NOMO-1 treated with dmso at 0.1 percent for 144 hours (cell line): ENCODE results near the gene ZNF662.
"Not testable (repeated sequence)": the region's sequence is repeated elsewhere in the genome, so short reads cannot be mapped to it uniquely, and the experiment has no call there.

Experiments used
- DNase-seq: peaks from one replicate; lab custom pipeline; 2025; ENCODE audit not compliant: unreplicated experiment; lab: John Stamatoyannopoulos, UW

Gene ZNF662

DNA sequence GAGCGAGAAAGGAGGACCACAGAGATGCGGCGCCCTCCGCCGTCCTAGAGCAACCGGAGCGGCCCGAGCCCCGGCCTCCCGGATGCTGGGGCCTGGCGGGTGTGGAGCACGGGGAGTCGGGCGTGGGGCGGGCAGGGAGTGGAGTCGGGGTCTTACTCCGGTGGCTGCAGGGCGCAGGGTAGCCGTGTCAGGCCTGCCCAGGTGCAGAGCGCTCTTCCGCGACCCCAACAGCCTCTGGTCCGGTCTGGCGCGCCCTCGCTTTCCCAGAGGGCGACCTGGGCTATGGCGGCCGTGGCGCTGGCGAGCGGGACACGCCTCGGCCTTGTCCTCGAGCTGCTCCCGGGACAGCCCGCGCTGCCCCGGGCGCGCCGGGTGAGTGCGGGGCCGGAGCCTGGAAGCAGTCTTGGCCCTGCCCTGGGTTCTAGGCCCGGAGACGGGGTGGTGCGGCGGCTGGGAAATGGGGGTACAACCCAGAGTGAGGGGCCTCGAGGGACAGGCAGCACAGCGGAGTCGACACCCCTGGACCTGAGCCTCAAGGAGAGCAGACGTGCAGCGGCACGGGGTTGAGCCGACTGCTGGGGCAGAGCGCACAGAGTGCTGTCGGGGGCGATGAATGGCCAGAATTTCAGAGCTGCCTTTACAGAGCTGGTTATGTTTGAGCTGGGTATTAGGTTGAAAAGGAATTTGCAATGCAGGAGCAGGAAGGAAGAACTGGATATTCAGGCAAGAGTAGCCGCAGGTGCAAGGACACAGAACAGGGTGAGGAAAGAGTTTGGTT, at the start of gene ZNF662:
Gene ZNF662, plus strand, starts transcription at position 73 of the 778 bp plus-strand sequence. CDS start 1,973 bp downstream, outside the sequence.
- no peak for DNase-seq

DNA sequence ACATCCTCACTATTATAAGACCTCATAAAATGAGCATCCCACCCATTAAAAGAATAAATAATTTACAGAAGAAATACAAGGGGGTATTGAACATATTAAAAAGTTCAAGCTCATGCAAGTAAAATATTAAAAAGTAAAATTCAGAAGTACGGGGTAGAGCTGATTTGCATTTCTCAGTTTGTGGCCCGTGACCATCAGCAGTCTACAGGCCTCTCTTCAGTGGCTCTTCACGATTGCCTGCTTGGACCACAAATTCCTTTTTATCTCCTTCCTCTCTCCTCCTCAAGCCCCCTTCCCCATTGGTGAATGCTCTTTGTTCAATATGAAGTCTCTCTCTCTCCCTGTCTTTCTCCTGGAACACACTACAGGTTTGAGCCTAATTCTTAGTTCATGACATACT, 49.4 kb upstream of the ZNF662 start:
- DNase-seq = no peak

DNA sequence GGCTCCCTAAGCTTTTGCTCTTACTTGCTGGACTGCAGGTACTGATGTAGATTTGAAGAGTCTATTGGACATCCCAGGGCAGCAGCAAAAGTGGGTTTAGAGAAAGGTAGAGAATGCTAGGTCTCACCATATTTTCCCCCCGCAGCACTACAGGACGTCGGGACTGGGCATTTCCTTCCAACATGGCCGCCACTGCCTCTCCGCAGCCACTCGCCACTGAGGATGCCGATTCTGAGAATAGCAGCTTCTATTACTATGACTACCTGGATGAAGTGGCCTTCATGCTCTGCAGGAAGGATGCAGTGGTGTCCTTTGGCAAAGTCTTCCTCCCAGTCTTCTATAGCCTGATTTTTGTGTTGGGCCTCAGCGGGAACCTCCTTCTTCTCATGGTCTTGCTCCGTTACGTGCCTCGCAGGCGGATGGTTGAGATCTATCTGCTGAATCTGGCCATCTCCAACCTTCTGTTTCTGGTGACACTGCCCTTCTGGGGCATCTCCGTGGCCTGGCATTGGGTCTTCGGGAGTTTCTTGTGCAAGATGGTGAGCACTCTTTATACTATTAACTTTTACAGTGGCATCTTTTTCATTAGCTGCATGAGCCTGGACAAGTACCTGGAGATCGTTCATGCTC, 41.5 kb upstream of the ZNF662 start:
- DNase-seq = no peak

DNA sequence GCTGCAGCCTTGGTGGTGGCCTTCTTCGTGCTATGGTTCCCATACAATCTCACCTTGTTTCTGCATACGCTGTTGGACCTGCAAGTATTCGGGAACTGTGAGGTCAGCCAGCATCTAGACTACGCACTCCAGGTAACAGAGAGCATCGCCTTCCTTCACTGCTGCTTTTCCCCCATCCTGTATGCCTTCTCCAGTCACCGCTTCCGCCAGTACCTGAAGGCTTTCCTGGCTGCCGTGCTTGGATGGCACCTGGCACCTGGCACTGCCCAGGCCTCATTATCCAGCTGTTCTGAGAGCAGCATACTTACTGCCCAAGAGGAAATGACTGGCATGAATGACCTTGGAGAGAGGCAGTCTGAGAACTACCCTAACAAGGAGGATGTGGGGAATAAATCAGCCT, 40.7 kb upstream of the ZNF662 start:
- DNase-seq = no peak

DNA sequence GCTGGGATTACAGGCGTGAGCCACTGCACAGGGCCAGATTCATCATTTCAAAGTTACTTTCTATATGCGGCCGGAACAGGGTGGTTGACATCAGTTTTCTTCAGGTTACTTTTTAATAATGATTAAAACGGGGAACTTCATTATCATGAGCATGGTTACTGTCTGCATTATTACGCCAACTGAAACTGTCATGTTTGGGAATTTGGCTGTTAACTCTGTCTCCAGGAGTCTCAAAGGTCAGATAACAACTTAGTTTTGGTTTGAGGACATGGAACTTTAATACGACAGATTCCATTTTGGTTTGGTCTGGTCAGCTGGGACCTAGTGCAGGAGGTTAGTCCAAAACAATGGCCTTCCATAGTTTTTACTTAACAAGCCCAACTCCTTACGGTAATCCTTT, 38.8 kb upstream of the ZNF662 start:
- no peak for DNase-seq

DNA sequence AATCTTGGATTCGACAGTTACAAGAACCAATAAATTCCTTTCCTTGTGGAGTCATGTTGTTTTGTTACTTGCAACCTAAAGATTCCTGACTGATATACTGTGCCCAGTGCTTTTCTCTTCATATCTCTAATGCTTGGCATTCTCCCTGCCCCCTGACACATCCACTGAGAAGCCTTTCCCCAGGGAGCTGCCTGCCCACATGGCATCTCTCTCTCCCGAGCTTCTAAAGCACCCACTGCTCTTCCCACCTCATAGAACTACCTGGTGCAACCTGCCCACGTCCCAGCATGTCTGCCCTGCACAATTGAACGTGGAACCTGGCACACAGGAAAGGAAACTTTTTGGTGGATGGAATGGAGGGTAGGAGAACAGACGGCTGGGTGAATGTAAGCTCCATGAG, 37.1 kb upstream of the ZNF662 start:
- DNase-seq = no peak

DNA sequence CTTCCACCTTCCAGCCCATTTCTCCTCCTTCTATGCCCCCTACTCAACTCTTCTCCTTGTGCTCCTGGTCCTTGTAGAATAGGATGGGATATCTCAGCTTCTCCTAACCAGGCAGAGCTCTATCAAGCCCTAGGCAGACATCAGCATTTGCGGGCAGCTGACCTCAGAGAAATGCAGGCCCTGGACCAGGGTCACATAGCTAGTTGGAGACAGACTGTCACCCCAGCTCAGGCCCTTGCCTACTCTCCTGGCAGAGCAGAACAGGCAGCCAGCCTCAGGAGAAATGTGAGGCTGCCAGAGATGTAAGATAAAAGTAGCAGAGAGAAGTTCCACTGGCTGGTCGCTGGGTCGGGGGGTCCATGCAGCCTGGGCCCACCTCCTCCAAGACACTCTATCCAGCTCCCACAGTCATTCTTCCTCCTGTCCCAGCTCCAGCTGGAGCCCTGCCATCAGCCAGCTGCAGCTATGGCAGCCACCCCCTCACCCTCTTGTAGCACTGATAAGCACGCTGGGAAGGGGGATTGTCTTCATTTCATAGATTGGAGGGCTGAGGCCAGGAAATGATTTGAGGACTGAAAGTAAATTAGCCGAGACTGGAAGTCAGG, 34.2 kb upstream of the ZNF662 start:
- DNase-seq = no peak

DNA sequence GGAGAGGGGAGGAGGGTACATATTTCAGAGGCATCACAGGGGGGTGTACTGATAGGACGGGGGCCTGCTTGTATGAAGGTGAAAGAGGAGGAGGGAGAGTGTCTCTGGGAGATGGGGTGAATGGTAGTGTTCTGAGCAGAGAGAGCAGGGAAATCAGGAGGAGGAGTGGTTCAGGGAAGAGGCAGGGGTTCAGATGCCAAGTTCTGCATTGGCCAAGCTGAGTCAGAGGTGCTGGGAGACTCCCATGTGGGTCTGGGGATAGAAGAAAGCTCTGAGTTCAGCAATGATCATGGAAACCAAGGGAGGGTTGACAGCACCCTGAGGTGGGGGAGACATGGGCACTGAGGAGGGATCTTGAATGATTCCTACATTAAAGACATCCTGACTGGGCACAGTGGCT, 33.2 kb upstream of the ZNF662 start:
- DNase-seq = no peak

DNA sequence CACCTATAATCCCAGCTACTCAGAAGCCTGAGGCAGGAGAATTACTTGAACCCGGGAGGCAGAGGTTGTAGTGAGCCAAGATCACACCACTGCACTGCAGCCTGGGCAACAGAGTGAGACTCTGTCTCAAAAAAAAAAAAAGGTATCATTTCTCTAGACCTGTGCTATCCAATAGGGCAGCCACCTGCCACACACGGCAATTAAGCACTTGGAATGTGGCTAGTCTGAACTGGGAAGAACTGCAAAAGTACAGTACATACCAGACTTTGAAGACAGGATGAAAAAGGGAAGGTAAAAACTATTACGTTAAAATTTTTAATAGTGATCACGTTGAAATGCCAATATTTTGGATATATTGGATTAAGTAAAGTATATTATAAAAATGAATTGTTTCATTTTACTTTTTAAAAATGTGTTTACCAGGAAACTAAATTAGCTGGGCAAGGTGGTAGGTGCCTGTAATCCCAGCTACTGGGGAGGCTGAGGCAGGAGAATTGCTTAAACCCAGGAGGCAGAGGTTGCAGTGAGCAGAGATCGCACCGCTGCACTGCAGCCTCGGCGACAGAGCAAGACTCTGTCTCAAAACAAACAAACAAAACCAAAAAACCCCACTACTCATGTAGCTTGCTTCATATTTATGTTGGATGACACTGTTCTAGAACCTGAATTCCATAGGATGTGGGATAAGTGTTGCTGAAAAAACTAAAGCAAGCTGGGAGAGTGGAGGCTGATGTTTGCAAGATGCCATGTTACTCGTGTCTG, 32.5 kb upstream of the ZNF662 start:
- no peak for DNase-seq

DNA sequence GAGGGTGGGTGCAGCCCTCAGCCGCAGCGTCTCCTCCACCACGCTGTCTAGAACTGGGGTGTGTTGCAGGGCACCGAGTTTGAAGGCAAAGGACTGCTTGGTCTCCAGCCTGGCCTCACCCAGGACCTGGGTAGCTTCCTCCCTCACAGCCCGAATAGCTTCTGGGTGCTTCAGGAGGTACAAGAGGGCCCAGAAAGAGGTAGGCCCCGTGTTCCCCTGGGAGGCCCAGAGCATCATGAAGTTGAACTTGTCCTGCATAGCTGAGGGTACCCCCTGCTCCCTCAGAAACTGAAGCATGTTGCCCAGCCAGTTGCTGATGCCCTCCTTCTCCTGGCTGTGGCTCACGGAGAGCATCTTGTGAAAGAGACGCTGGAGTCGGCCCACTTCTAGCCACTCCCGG, 31.2 kb upstream of the ZNF662 start:
- no peak for DNase-seq

DNA sequence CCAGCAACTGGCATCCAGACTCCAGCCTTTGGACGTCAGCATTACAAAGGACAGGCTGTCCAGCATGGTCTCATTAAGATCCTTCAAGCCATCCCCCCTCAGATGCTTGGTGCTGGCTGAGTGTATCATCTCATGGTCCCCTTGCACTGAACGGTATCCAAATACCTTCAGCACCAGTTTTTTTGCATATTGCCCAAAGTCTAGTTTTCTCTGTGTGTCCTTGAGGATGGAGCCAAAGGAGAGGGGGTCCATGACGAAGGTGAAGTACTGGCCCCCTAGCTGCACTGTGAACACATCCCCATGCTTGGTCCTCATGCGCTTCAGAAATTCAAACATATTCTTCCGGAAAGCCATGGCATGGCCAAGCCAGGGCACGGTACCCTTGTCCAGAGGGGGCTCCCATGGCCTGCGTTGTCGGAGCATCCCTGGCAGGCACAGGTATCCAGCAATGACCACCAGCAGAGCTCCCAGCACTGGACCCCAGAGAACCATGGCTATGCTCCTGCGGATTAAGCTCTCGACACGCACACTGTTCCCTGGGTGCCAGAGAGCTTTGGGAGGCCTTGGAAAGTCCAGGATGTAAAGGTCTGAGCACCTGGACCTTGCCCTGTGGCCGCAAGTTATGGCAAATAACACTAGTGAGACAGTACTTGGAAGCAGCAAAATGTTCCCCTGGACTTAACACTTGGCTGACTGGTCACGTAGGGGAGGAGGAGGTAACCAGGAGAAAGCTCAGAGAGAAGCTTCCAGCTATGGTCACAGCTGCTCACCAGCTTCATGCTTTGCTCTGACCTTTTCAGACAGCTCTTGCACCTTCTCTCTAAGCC, 30.4 kb upstream of the ZNF662 start, which contains the start of gene CYP8B1:
Gene CYP8B1, minus strand, starts transcription at position 555 of the 827 bp plus-strand sequence. Its CDS starts 63 bp downstream, at position 492.
- DNase-seq = no peak

DNA sequence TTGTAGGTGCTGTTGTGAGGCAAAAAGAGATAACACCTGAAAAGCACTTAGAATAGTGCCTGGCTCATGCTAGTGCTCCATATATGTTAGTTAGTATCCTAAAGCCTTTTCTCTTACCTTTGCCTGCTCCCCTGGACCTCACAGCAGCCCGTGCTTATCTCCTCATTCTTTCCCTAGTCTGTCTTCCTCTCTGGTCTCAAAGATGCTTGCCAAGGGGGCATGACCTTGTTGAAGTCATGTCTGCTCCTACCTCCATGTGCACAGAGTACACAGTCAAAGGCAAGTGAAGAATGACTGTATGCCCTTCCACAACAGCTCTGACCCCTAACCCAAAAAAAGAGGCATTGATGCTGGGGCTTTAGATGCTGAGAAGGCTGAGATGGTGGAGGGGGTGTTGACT, 29.5 kb upstream of the ZNF662 start:
- DNase-seq = no peak

DNA sequence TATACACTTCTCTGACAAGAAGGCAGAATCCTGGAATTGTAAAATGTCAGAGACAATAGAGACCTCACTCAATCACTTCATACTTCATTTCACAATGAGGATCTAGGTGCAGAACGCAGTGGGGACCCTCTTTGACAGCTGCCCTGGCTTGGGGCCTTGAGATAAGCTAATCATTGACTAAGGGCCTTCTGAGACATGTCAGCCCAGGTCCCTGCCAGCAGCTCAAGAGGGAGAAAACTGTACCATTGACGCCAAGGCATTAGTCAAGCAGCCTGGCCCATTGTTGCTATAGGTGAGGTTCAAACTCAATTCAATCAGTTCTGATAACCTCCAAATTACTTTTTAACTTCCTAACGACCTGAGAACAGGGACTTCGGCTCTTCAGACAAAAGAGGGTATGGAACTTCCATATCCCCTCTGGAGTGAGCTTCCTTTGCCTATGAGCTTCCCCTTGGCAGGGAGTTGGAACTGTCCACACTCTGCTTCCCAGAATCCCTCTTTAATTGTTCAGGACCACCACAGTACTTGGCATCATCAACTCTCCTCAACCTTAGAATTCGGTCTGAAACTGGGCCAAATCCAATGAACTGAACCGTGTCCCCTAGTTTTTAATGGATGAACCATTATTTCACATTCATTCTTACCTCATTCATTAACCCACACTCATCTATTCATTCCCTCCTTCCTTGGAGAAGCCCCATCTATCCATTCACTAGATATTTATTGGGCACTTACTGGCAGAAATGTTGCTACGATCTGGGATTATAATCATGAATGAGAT, 28.8 kb upstream of the ZNF662 start:
- DNase-seq = no peak

DNA sequence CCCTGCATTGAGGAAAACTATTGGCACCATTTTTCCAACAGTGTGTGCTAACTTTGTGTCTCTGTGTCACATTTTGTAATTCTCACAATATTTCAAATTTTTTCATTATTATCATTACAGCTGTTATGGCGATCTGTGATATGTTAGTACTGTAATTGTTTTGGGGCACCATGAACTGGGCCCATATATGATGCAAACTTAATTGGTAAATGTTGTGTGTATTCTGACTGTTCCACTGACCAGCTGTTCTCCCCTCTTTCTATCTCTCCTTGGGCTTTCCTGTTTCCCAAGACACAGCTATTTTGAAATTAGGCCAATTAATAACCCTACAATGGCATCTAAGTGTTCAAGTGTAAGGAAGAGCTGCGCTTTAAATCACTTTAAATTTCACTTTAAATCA, 28.1 kb upstream of the ZNF662 start:
- no peak for DNase-seq

DNA sequence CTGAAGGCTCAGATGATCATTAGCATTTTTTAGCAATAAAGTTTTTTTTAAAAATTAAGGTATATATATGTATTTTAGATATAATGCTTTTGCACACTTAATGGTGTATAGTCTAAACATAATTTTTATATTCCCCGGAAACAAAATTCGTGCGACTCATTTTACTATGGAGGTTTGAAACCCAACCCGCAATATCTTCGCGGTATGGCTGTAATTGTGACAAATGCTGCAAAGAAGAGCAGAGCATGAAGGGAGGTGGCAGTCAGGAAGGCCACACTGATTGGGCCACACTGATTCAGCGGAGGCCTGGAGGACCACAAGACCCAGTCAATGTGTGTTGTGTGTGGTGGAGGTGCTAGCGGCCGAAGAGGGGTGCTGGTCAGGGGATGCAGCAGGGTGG, 25.8 kb upstream of the ZNF662 start:
- DNase-seq = no peak

DNA sequence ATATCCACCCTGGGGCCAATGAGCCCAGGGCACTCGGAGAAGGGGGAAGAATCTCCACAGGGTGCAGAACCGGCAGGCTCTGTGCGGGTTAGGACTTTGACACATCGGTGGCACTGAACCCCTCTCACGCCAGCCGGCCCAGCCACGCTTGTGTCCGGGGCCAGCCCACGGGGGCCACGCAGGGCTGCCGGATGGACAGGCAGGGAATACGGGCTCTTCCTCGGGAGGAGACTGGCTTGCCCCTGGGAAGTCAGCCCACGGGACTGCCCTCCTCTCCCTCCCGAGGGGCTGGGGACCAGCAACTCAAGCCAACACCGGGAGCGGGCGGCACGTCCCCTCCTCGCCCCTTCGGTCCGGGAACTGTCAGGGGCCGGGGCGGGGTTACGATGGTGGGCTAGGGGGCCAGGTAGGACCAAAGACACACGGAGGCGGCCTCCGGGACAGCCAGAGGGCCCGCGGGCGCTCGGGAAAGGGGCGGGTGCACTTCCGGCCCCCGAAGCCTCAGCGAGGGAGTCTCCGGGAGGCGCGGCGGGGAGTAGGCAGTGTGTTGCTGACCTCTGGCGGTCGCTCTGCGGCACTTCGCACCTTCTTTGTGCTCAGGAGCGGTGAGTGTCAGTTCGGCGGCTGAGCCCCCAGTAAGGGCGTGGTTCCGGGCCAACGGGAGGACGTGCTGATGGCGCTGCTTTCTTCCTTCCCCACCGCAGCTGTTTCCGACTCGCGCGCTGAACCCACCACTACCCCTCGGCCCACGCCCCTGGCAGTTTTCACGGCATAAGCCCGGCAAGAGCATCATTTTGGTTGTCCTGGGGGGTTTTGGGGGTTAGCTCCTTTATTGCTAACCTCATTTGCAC, 25.1 kb upstream of the ZNF662 start:
- peak; percentile 89 for DNase-seq

DNA sequence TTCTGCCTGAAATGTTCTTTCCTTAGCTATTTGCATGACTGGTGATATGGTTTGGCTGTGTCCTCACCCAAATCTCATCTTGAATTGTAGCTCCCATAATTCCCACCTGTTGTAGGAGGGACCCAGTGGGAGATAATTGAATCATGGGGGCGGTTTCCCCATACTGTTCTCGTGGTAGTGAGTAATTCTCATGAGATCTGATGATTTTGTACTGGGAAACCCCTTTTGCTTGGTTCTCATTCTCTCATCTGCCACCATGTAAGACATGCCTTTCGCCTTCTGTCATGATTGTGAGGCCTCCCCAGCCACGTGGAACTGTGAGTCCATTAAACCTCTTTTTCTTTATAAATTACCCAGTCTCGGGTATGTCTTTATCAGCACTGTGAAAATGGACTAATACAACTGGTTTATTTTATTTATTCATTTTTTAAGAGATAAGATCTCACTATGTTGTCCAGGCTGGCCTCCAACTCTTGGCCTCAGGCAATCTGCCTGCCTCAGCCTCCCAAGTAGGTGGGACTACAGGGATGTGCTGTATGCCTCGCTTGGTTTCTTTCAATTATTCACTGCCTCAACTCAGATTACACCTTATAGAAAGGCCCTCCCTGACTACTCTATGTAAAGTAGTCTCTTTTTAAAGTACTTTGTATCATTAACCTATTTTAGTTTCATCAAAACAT, 22.6 kb upstream of the ZNF662 start:
- not testable (repeated sequence) for DNase-seq

DNA sequence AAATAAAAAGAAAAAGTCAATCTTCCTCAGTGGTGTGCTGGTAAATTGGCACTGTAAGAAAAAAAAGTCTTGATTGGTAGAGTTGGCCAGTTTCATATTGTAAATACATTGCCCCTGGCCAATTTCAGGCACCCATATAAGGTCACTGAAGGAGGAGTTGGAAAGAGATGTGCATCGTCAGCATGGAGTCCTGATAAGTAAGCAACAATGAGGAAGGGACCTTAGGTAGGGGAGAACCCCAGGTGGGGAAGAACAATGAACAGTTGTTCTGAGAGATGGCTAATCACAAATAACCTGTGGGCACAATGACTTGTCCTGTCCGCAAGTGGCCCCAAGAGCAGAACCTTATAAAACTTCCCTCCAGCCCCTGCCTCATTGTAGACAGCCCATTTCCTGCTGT, 21.6 kb upstream of the ZNF662 start:
- DNase-seq = no peak
